SK-N-MC (cell line): ENCODE measurements around the gene ETF1.

Experiments
- EZH2 ChIP-seq: fragments of 200-600 bp; sonication (generic); IDR thresholded peaks from one replicate; pipeline ENCODE4 v1.6.1; 2017; ENCODE audit warnings: antibody characterized with exemption
- FOXP2 ChIP-seq: optimal IDR thresholded peaks from 2 replicates; pipeline ENCODE3; 2011; ENCODE audit warnings: mild to moderate bottlenecking, moderate library complexity; ENCODE audit not compliant: insufficient read depth; ENCODE audit errors: extremely low read length, control extremely low read depth
- POLR2AphosphoS5 ChIP-seq: IDR thresholded peaks from 2 replicates; pipeline ENCODE4 v1.6.1; 2012; ENCODE audit warnings: mild to moderate bottlenecking, low read depth, low read length, borderline replicate concordance

DNA sequence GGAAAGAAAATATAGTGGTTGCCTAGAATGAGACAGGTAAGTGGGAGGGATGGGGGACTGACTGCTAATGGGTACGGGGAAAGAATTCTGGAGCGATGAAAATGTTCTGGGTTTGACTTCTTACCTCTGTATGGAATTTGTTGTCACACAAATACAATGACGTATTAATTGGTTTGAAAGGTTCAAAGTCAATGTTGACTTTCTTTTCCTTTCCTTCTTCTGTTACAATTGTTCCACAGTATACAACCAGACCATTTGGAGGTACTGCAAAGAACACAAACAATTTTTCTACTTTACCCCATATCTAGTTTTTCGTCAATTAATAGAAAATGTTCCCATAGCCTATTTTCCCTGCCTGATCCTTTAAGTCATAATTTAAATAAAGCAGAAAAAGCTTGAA, 25.6 kb downstream of the ETF1 start:
- no peak for TF ChIP-seq EZH2
- TF ChIP-seq POLR2AphosphoS5 = no peak
- no peak for TF ChIP-seq FOXP2
